ENCODE data around the gene ZNF226.
A peak's percentile ranks its signal among the peaks of the same experiment; 100 is the strongest.
"Not testable (repeated sequence)": the region's sequence is repeated elsewhere in the genome, so short reads cannot be mapped to it uniquely, and the experiment has no call there.

Gene ZNF226

DNA sequence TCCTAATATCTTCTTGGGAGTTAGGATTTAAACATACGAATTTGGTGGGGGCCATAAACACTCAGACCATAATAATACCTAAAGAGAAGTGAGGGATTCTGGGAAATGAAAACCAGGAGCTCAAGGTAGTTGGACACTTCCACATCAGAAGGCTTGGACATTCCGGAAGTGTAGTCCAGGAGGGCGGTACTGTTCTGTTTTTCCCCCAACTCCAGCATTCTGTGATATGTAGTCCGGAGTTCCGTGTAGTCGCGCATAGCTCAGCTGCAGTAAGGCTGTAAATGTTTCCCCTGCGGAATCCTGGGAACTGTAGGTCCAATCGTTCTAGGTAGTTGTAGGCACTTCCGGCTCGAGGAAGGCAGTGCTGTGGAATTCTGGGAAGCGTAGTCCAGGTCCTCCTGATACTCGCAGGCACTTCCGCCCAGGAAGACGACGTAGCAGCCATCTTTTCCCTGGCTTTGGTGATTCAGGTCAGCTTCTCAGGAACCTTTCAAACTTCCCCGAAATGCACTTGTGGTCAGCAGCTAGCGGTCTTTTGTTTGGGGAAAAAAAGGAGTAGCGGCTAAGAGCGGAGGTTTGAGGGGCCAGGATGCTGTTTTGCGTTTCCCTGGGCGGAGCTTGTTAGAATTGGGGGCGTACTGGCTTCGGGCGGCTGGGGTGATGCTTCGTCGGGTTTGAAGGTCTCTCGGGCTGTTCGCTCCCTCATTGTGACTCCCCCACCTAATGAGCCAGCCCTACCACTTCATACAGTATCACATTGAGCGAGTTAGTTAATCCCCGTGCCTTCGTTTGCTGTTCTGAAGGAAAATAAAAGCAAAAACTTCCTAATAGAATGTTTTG, at the start of gene ZNF226:
ZNF226 (plus strand) TSS at position 428 of the 840 bp plus-strand sequence. CDS start 4,981 bp downstream, outside the sequence.
- TF ChIP-seq, protein P1, sequence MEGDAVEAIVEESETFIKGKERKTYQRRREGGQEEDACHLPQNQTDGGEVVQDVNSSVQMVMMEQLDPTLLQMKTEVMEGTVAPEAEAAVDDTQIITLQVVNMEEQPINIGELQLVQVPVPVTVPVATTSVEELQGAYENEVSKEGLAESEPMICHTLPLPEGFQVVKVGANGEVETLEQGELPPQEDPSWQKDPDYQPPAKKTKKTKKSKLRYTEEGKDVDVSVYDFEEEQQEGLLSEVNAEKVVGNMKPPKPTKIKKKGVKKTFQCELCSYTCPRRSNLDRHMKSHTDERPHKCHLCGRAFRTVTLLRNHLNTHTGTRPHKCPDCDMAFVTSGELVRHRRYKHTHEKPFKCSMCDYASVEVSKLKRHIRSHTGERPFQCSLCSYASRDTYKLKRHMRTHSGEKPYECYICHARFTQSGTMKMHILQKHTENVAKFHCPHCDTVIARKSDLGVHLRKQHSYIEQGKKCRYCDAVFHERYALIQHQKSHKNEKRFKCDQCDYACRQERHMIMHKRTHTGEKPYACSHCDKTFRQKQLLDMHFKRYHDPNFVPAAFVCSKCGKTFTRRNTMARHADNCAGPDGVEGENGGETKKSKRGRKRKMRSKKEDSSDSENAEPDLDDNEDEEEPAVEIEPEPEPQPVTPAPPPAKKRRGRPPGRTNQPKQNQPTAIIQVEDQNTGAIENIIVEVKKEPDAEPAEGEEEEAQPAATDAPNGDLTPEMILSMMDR (IDR thresholded peaks at IDR 0.05; ENCODE audit: low read depth, low read length): no peak
- peak; percentile 99 for DNase-seq (ENCODE audit: low read depth in 2 of 2)
- peak within 1 kb of the TSS; percentile 63 to 91 for H3K4me3 ChIP-seq (replicated peaks in 1 of 2; ENCODE audit: low read depth in 2 of 2, low read length in 2 of 2)

DNA sequence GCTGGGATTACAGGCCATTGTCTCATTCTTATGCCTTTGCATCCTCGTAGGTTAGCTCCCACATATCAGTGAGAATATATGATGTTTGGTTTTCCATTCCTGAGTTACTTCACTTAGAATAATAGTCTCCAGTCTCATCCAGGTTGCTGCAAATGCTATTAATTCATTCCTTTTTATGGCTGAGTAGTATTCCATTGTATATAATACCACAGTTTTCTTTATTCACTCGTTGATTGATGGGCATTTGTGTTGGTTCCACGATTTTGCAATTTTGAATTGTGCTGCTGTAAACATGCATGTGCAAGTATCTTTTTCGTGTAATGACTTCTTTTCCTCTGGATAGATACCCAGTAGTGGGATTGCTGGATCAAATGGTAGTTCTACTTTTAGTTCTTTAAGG, 43.7 kb upstream of the ZNF226 start:
- not testable (repeated sequence) for DNase-seq (ENCODE audit: low read depth in 2 of 2)

DNA sequence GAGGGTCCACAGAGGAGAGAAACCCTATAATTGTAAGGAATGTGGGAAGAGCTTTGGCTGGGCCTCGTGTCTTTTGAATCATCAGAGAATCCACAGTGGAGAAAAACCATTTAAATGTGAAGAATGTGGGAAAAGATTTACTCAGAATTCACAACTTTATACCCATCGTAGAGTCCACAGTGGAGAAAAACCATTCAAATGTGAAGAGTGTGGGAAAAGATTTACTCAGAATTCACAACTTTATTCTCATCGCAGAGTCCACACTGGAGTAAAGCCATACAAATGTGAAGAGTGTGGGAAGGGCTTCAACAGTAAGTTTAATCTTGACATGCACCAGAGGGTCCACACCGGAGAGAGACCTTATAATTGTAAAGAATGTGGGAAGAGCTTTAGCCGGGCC, 32.9 kb upstream of the ZNF226 start:
- no peak for DNase-seq (ENCODE audit: low read depth in 2 of 2)

More for the DNA sequence above, 43.7 kb upstream of the ZNF226 start:
- not testable (repeated sequence) for H3K4me3 ChIP-seq (replicated peaks in 1 of 2; ENCODE audit: low read depth in 2 of 2, low read length in 2 of 2)

DNA sequence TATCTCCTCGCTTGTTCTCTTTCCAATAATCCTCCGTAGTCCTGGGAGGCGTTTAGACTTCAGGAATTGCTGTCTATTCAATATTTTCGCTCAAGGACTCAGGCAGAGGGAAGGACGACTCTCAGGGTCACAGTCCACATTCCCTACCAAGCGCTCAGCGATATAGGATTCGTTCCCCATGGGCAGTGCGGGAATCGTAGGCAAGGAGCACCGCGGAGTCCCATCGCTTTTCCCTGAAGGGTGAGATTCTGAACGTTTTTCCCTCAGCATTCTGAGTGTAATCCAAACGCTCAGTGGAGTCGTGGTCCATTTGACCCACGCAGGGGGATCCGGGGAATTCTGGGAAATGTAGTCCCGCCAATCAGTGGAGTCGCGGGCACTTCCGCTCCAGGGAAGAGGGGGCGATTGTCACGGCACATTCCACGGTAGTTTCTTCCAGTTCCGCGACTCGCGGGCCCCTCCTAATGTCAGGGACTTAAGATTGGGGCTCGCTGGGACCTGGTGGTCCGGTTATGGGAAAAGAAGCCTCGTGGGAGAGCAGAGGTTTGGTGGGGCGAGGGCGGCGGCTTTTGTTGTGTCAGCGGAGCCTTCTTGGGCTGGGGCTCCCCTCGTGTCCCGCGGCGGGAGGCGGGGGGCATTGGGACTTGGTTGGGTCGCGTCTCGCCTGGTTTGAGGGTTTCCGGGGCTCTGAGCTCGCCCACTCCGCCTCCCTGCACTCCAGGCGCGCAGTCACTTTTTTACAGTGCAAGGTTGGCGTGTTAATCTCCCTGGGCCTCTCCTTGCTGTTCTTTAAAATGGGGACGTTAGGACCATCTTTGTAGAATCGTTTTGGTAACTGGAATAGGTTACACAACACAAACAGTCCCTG, 23.5 kb upstream of the ZNF226 start, which contains the start of gene ZNF234:
ZNF234 (plus strand) TSS at position 364 of the 868 bp plus-strand sequence. CDS start 3,079 bp downstream, outside the sequence.
- H3K4me3 ChIP-seq (replicated peaks in 1 of 2; ENCODE audit: low read depth in 2 of 2, low read length in 2 of 2): peak within 1 kb of the TSS; percentile 75 to 96
- TF ChIP-seq, protein P1 (IDR thresholded peaks at IDR 0.05; ENCODE audit: low read depth, low read length): no peak
- DNase-seq (ENCODE audit: low read depth in 2 of 2): peak; percentile 73 to 86

More for the DNA sequence above, 32.9 kb upstream of the ZNF226 start:
- TF ChIP-seq, protein P1 (IDR thresholded peaks at IDR 0.05; ENCODE audit: low read depth, low read length): no peak
- H3K4me3 ChIP-seq (replicated peaks in 1 of 2; ENCODE audit: low read depth in 2 of 2, low read length in 2 of 2): no peak overlapping the region

DNA sequence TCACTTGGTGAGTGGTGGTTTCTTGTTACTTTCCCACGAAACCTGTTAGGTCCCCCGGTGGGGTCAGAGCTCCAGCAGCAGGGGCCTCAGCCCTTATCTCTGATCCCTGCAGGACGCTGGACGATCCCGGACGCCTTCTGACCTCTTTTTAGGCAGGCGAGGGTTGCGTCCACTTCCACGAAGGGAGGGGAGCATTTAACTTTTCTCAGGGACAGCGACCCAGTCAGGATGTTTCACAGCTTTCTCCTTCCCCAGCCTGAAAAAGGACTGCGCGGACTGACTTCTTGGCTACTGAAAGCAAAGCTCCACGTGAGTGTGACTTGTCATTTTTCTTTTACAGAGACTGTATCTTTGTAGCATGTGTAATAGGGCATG, 22.9 kb upstream of the ZNF226 start:
- peak; percentile 47 to 52 for DNase-seq (ENCODE audit: low read depth in 2 of 2)
- TF ChIP-seq, protein P1 (IDR thresholded peaks at IDR 0.05; ENCODE audit: low read depth, low read length): no peak

DNA sequence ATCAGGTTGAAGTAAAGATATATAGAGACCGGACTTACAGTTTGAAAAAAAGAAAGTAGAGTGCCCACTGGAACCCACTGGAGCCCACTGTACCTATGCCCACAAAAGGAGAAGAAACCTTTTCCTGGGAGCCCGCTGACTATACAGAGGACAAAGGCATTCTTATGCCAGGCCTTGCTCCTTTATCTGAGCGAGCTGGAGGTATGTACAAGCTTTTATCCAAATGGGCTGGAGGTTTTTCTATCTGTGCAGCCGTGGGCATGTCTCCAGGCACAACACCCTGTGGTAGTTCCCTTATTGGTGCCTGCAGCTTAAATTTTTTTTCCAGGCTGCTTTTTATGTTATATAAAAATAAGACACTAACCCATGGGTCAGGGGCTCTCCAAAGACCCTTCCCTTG, 15.1 kb upstream of the ZNF226 start:
- DNase-seq (ENCODE audit: low read depth in 2 of 2): no peak
- TF ChIP-seq, protein P1 (IDR thresholded peaks at IDR 0.05; ENCODE audit: low read depth, low read length): no peak
- H3K4me3 ChIP-seq (replicated peaks in 1 of 2; ENCODE audit: low read depth in 2 of 2, low read length in 2 of 2): no peak overlapping the region

More for the DNA sequence above, 22.9 kb upstream of the ZNF226 start:
- peak overlapping the region; percentile 75 to 96 for H3K4me3 ChIP-seq (replicated peaks in 1 of 2; ENCODE audit: low read depth in 2 of 2, low read length in 2 of 2)

DNA sequence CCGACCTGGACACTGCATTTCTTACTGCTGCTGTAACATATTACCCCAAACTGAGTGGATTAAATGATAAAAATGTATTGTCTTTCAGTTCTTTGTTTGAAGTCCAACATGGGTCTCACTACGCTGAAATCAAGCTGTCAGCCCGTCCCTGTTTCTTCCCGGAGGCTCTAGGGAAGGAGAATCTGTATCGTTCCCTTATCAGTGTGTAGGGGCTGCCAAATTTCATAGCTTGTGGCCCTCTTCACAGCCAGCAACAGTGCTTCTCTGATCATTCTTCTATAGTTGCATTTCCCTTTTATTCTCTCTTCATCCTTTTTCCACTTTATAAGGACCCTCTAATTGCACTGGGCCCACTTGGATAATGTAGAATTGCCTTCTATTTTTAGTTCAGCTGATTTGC, 13.4 kb upstream of the ZNF226 start:
- H3K4me3 ChIP-seq (replicated peaks in 1 of 2; ENCODE audit: low read depth in 2 of 2, low read length in 2 of 2): no peak overlapping the region
- DNase-seq (ENCODE audit: low read depth in 2 of 2): no peak
- TF ChIP-seq, protein P1 (IDR thresholded peaks at IDR 0.05; ENCODE audit: low read depth, low read length): no peak
